D721Med (cell line): ENCODE measurements around the gene ATF5.

Source experiments
- DNase-seq: peaks from one replicate; pipeline ENCODE4 v3.0.0; 2011; ENCODE audit warnings: low spot score; ENCODE audit not compliant: insufficient read length
- FAIRE-seq: peaks from 2 replicates; lab custom pipeline; 2011; peaks lifted over from hg19 to GRCh38; lab: Jason Lieb, UNC
- CTCF ChIP-seq: IDR thresholded peaks from 2 replicates; pipeline ENCODE4 v1.5.1; 2012; ENCODE audit warnings: mild to moderate bottlenecking, control low read depth; ENCODE audit not compliant: insufficient read depth; ENCODE audit errors: missing control alignments

Gene ATF5

GRCh38 chr19:49929121-49929610 is at the start of gene ATF5, which contains the start of gene NUP62:
ATF5 (plus strand) TSS chr19:49929205; CDS start chr19:49930851, 1,646 bp downstream.
NUP62 (minus strand) TSS chr19:49929504; CDS start chr19:49909807, 19,697 bp downstream.
- peak; percentile 96 for DNase-seq
- no peak for TF ChIP-seq CTCF
- FAIRE-seq = no peak

- DNase-seq = no peak
- FAIRE-seq = no peak
- no peak for TF ChIP-seq CTCF
Measured at GRCh38 chr19:49879243-49879963, 49.6 kb upstream of the ATF5 start.

DNA sequence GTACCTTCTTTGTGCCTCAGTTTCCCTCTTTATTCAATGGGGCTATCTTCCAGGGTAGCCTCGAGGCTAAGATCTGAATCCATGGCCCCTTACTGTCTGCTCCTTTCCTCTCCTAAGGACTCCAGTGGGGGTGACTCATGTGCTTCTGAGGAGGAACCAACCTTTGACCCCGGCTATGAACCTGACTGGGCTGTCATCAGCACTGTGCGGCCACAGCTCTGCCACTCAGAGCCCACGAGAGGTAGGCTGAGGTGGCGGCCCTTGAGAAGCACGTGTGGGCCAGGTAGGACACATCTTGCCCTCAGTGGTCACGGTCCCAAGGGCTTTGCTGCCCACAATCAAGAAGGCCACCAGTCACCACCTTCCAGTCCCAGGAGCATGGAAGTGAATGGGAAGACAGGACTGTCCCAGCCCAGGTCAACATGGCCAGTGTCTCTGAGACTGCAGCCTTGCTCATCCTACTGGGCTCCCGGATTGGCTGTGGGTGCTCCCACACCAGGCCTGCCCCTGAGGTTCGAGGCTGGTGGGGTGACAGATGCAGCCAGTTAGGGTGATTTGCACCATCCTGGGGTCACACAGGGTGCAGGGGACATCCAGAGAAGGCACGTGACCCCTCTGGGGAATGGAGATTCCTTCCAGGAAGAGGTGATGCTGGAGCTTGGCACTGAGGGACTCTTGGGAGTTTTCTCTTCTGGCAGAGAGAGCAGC is 48.7 kb upstream of the ATF5 start:
- FAIRE-seq = no peak
- no peak for TF ChIP-seq CTCF
- DNase-seq = peak; percentile 13

DNA sequence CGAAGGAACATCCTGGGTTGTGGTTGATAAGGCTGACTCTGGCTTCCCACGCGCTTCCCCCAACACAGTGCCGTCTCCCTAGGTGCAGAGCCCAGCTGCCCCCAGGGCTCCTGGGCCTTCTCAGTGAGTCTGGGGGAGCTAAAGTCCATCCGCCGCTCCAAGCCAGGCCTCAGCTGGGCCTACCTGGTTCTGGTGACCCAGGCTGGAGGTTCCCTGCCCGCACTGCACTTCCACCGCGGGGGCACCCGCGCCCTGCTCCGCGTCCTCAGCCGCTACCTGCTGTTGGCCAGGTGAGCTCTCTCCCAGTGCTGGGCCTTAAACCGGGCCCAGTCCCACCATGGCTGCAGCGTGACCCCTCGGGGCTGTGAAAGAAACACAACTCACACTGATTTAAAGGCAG is 47.8 kb upstream of the ATF5 start:
- no peak for FAIRE-seq
- no peak for TF ChIP-seq CTCF
- DNase-seq = no peak

DNA sequence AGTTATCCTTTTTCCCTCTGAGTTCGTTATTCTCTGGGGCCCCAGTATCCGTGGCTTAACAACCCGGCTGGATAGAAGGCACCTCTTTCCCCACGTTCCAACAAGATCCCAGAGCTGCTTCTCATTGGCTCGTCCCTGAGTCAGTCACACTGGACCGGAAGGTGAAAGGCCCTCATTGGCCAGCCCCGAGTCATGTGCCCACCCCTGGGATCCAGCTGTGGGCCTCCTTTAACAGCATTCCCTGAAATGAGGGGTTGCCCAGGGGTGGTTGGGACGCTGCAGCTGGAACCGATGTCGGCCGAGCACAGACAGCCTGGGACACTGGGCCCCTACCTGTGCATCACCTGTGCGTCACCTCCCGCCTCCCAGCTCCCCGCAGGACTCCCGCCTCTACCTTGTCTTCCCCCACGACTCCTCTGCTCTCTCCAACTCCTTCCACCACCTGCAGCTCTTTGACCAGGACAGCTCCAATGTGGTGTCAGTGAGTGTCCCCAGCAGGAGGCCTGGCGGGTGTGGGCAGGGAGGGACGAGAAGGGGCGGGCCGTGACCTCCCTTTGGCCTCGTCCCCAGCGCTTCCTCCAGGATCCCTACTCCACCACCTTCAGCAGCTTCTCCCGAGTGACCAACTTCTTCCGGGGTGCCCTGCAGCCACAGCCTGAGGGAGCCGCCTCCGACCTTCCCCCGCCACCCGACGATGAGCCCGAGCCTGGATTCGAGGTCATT is 47.2 kb upstream of the ATF5 start:
- TF ChIP-seq CTCF = no peak
- no peak for FAIRE-seq
- DNase-seq = no peak

DNA sequence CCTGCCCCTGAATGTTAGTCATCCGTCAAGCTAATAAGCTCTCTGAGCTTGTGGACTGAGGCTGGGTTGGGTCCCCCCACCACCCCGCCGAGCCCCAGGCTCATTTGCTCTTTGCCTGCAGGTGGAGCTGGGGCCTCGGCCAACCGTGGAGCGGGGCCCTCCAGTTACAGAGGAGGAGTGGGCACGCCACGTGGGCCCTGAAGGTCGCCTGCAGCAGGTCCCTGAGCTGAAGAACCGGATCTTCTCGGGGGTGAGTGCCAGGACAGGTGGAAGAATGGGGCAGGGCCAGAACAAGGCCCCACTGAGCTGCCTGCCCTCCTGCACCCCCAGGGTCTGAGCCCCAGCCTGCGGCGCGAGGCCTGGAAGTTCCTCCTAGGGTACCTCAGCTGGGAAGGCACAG is 46.4 kb upstream of the ATF5 start:
- no peak for TF ChIP-seq CTCF
- FAIRE-seq (no peak), DNase-seq (no peak)
